Dermis lymphatic vessel endothelial cell (primary cell): Measurements from ENCODE around the gene PAQR5. TPM values are rescaled to one million over a fixed set of nuclear protein-coding genes. Genes with fewer than 3 reads are reported as not detected.

Experiments used
- total RNA-seq: library from RNA; depleted of rRNA; stranded (reverse); fragments of >200 nt; gene quantifications from 2 replicates; pipeline ENCODE4 v1.2.1, GENCODE V29; 2014

Gene PAQR5, protein sequence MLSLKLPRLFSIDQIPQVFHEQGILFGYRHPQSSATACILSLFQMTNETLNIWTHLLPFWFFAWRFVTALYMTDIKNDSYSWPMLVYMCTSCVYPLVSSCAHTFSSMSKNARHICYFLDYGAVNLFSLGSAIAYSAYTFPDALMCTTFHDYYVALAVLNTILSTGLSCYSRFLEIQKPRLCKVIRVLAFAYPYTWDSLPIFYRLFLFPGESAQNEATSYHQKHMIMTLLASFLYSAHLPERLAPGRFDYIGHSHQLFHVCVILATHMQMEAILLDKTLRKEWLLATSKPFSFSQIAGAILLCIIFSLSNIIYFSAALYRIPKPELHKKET
- total RNA-seq: 0.22 TPM in 1 of 2 replicates, not detected in the other

DNA sequence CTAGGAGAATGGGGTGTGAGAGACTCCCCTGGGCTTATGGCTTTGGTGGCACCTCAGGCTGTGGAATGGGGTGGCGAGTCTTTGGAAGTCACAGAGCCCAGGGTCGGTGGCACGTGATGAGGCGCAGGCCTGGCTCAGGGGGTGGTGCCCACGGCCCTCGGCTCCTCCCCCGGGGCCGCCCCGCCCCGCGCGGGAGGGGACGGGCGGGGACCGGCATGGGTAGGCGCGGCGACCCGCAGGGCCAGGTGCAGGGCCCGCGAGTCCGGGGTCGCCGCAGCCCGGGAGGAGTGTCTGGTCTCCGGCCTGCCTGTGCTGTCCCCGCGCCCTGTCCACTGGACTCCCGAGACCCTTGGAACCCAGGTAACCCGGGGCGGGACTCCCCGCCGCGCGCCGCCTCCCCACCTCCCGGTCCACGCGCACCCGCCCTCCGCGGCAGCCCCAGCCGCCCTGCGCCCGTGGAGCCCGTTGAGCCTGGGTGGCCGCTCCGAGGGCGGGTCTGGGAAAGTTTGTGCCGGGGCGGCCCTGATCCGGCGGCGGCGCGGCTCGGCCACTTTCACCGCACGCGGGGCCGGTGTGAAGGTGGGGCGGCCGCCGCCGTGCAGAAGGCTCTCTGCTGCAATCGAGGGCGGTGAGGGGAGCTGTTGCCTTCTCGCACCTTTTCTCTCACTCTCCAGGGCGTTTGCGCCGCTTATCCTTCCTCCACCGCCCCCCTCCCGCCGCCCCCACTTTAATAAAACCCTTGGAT lies at the start of gene PAQR5:
TSS of gene PAQR5 (plus strand) at position 216 of the 745 bp plus-strand sequence. CDS start 61,169 bp downstream, outside the sequence.

DNA sequence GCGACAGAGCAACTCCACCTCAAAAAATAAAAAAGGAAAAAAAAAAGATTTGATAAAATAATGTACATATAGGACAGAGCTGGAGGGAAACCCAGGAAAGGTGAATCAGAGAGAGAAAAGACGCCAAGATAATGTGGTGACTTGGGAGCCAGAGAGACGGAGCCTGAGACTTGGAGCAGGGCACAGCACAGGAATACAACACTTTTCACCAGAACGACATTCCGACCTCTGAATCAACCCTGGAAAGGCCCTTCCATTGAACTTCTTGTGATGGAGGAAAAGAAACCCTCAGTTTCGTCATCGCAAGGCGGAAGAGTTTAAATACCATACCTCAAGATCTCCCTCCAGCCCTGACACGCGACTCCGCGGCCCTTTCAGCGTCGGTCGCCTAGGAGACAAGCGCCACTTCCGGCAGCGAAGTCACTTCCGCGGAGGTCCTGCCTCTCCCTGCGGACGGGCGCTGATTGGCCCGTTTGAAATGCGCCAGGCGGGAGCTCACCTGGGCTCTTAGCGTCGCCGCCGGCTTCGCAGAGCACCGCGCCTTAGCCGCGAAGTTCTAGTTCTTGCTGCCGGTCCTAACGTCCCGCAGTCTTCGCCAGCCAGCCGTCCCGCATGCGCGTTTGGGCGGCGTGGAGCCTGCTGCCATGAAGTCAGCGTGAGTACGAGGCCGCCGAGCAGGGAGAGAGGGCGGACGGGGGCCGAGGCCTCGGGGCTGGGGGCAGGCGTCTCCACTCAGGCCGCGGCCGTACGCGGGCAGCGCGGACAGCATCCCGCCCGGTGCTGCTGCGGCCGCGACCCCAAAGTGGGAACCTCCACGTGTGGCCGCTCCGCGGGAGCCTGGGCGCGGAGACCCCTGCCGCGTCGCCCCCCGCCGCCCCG lies 115.3 kb downstream of the PAQR5 start, which contains the start of gene KIF23:
TSS of gene KIF23 (plus strand) at position 528 of the 879 bp plus-strand sequence. CDS start at position 645, 117 bp downstream.

DNA sequence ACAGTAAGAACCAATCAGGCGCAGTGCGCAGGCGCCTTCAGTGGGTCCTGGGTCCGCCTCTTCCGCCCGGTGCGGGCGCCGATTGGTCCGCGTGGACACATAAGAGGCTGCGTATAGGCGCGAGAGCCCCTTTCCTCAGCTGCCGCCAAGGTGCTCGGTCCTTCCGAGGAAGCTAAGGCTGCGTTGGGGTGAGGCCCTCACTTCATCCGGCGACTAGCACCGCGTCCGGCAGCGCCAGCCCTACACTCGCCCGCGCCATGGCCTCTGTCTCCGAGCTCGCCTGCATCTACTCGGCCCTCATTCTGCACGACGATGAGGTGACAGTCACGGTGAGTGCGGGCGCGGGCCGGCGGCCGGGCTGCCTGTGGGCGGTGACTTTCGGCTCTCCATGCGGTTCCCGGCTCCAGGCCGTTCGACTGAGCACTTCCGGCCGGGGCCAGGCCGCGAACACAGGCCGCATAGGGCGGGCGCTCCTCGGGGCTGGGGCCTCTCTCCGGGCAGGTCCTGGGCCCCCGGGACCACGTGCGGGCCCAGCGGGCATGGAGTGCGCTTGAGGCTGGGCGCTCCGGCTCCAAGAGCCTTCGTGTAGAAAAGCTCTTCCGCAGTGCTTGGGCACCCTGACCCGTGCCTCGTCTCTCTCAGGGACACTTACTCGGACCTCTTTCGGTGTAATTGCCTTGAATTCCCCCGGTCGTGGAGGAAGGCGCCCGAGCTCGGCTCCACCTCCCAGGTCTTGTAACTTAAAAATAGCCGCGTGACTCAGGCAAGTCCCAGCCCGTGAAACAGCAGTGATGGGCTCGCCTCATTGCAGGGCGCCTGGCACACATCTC lies 154.2 kb downstream of the PAQR5 start, which contains the start of gene RPLP1:
TSS of gene RPLP1 (plus strand) at position 127 of the 830 bp plus-strand sequence. CDS start at position 258, 131 bp downstream.

Other genes with a start within 250 kb of the PAQR5 start
- 30.9 and 37.5 TPM in 2 replicates for gene GLCE, start 138.3 kb upstream of the PAQR5 start, total RNA-seq
- gene KIF23, start 115.4 kb downstream of the PAQR5 start, total RNA-seq: 4.9 and 5.3 TPM in 2 replicates
- gene RPLP1, start 153.9 kb downstream of the PAQR5 start, total RNA-seq: 57.8 and 102 TPM in 2 replicates